MCF 10A (cell line): ENCODE data around the gene ANGPTL7. TPM values are rescaled to one million over a fixed set of nuclear protein-coding genes. Genes with fewer than 3 reads are reported as not detected.

Experiments
- BruUV-seq: library from RNA; stranded (reverse); fragments of 400-500 nt; replicated peaks from 2 replicates; lab custom pipeline; 2021; lab: Mats Ljungman, UMichigan
- CTCF ChIA-PET: fragments of 300-600 bp; sonication (Branson Sonifier 250); formaldehyde crosslinking; extraction: SDS; loops from one replicate; lab custom pipeline; 2021; ENCODE audit warnings: antibody characterized with exemption, inconsistent platforms; lab: Yijun Ruan, JAX
- POLR2A ChIA-PET: fragments of 300-600, 350-650 bp; sonication (Branson Sonifier 250); formaldehyde crosslinking; extraction: SDS; loops from one replicate; lab custom pipeline; 2020; ENCODE audit warnings: antibody characterized with exemption, inconsistent platforms; lab: Yijun Ruan, JAX
- DNase-seq: peaks from one replicate; pipeline ENCODE4 v3.0.0-alpha.2; 2018; ENCODE audit not compliant: unreplicated experiment
- H3K27ac Mint-ChIP-seq: one replicate; pipeline ENCODE4 v1.8.0; 2022; ENCODE audit warnings: mild to moderate bottlenecking, low read depth, mixed read lengths; ENCODE audit not compliant: unreplicated experiment
- H3K27me3 Mint-ChIP-seq: one replicate; pipeline ENCODE4 v1.8.0; 2022; ENCODE audit warnings: mixed read lengths; ENCODE audit not compliant: insufficient read depth, unreplicated experiment
- H3K36me3 Mint-ChIP-seq: one replicate; pipeline ENCODE4 v1.8.0; 2022; ENCODE audit warnings: mild to moderate bottlenecking, moderate library complexity, mixed read lengths; ENCODE audit not compliant: insufficient read depth, unreplicated experiment
- H3K4me1 Mint-ChIP-seq: one replicate; pipeline ENCODE4 v1.8.0; 2022; ENCODE audit warnings: mixed read lengths; ENCODE audit not compliant: insufficient read depth, unreplicated experiment
- H3K4me3 Mint-ChIP-seq: one replicate; pipeline ENCODE4 v1.8.0; 2022; ENCODE audit warnings: mild to moderate bottlenecking, moderate library complexity, mixed read lengths; ENCODE audit not compliant: unreplicated experiment
- H3K9me3 Mint-ChIP-seq: one replicate; pipeline ENCODE4 v1.8.0; 2022; ENCODE audit warnings: mixed read lengths; ENCODE audit not compliant: unreplicated experiment
- intact Hi-C: fragments of 100-400 bp; cut with micrococcal nuclease; formaldehyde crosslinking; loops from 2 replicates; pipeline ENCODE4 v1.14.1; 2022
- total RNA-seq: library from RNA; stranded (reverse); gene quantifications from 2 replicates; pipeline ENCODE4 v1.2.3, GENCODE V29; 2022
- TF ChIP-seq, protein P1 (sequence below): fragments of 200-600 bp; IDR thresholded peaks from one replicate; pipeline ENCODE4 v1.8.0; 2022; ENCODE audit warnings: antibody characterized with exemption, mild to moderate bottlenecking; ENCODE audit not compliant: unreplicated experiment

Gene ANGPTL7
- total RNA-seq, 1 experiment from 2014 or later: not detected

DNA sequence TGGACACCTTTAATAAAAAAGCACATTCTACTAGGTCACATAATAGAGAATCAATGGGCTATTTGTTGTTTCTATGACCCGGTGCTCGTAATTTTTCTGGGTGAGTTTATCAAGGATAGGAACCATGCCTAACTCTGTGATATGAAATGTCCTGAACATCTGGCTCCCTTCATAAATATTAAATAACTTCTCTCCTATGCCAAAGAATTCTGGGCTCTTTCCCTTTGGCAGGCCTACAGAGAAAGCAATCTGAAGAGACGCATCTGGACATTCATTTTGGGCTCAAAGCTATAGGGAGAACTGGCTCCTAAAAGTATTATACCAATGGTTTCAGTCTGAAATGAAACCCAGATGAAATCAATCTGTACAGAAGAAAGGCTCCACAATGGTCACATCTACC, 38.8 kb upstream of the ANGPTL7 start:
- POLR2A ChIA-PET: interaction anchor here (1.4 kb wide), 1 partner anchor 8 kb away, joined by 3 read pairs; no protein-coding TSS in a partner anchor

DNA sequence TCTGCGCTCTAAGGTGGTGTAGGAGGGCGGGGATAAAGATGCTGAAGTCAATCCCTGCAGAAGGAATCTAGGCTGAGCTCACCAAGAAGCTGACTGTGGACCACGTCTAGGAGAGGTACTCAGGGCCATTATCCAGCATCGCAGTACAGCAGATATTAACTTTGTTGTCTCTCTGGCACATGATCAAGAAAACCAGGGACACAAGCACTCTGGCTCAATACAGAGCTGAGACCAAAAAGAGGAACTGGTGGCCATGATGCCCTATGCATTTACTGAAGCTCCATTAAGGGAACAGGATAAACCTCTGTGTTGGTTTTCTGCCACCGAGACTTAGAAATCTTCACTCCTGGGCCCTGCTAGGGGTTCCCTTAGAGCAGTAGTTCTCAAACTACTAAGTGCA, 38.0 kb upstream of the ANGPTL7 start:
- TF ChIP-seq, protein P1, sequence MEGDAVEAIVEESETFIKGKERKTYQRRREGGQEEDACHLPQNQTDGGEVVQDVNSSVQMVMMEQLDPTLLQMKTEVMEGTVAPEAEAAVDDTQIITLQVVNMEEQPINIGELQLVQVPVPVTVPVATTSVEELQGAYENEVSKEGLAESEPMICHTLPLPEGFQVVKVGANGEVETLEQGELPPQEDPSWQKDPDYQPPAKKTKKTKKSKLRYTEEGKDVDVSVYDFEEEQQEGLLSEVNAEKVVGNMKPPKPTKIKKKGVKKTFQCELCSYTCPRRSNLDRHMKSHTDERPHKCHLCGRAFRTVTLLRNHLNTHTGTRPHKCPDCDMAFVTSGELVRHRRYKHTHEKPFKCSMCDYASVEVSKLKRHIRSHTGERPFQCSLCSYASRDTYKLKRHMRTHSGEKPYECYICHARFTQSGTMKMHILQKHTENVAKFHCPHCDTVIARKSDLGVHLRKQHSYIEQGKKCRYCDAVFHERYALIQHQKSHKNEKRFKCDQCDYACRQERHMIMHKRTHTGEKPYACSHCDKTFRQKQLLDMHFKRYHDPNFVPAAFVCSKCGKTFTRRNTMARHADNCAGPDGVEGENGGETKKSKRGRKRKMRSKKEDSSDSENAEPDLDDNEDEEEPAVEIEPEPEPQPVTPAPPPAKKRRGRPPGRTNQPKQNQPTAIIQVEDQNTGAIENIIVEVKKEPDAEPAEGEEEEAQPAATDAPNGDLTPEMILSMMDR: no peak
- no peak overlapping the region for H3K4me3 Mint-ChIP-seq
- H3K4me1 Mint-ChIP-seq: no peaks in the 10 kb centered on the region
- no peak overlapping the region for H3K27ac Mint-ChIP-seq
- H3K9me3 Mint-ChIP-seq: no peaks in the 10 kb centered on the region
- ChIA-PET POLR2A (interaction anchor here (0.9 to 1.4 kb wide), 2 partner anchors 7 to 139 kb away, joined by 3 read pairs; partner anchors contain the start of gene TARDBP), CTCF (interaction anchor here (0.6 to 0.8 kb wide), 2 partner anchors 9 to 492 kb away, joined by 3 read pairs; no protein-coding TSS in a partner anchor)
- peaks cover 55% of the 10 kb centered on the region for H3K36me3 Mint-ChIP-seq
- BruUV-seq: no TSS peak
- intact Hi-C loops: no loop called here
- H3K27me3 Mint-ChIP-seq: no peaks in the 10 kb centered on the region
- no peak for DNase-seq

More for the DNA sequence above, 38.8 kb upstream of the ANGPTL7 start:
- BruUV-seq: no TSS peak
- H3K4me3 Mint-ChIP-seq: no peak overlapping the region
- H3K9me3 Mint-ChIP-seq: no peaks in the 10 kb centered on the region
- no peak overlapping the region for H3K27ac Mint-ChIP-seq
- TF ChIP-seq, protein P1: no peak
- H3K36me3 Mint-ChIP-seq: peaks cover 55% of the 10 kb centered on the region
- H3K27me3 Mint-ChIP-seq: no peaks in the 10 kb centered on the region
- CTCF ChIA-PET: no interaction called here
- DNase-seq: no peak
- H3K4me1 Mint-ChIP-seq: no peaks in the 10 kb centered on the region
- intact Hi-C loops: no loop called here

DNA sequence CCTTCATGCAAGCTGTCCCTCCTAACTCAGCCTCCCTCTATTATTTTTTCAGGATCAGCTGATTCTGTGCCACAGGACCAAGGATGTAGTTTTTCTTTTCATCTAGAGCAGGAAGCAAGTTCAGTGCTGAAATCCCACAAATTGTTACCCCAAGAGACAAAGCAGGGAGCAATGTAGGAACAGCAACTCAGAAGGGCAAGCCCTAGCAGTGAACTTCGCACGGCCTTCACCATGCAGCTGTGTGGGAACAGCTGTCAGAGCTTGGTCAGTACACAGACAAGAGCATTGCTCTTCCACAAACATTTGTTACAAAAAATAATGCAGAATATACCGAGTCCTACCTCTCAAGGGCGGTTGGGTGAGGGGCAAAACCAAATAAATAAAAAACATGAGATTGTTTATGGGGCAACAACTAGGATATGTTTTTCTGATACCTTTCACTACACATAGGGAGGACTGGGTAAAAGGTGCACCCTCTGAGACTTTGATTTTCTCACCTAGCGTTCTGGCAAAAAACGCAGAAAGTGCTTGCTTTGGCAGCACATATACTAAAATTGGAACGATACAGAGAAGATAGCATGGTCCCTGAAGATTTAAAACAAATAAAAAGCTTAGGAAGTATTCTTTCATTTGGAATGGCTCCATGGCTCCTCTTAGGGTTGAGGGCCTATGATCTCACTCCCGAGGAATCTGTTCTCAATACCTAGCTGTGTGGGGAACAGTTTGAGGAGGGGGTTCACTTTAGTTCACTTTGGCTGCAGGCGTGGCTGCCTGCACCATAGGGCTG, 37.1 kb upstream of the ANGPTL7 start:
- CTCF ChIA-PET: interaction anchor here (0.6 to 0.8 kb wide), 3 partner anchors 10 to 478 kb away, joined by 3 read pairs; no protein-coding TSS in a partner anchor
- intact Hi-C loops: no loop called here
- Mint-ChIP-seq H3K4me3 (no peak overlapping the region), H3K27ac (no peak overlapping the region), H3K36me3 (peaks cover 55% of the 10 kb centered on the region), H3K9me3 (no peaks in the 10 kb centered on the region), H3K4me1 (no peaks in the 10 kb centered on the region), H3K27me3 (no peaks in the 10 kb centered on the region)
- BruUV-seq: no TSS peak
- TF ChIP-seq, protein P1: no peak
- DNase-seq: no peak
- POLR2A ChIA-PET: interaction anchor here (0.5 to 0.9 kb wide), 2 partner anchors 121 to 140 kb away, joined by 3 read pairs; partner anchors contain the start of gene TARDBP

DNA sequence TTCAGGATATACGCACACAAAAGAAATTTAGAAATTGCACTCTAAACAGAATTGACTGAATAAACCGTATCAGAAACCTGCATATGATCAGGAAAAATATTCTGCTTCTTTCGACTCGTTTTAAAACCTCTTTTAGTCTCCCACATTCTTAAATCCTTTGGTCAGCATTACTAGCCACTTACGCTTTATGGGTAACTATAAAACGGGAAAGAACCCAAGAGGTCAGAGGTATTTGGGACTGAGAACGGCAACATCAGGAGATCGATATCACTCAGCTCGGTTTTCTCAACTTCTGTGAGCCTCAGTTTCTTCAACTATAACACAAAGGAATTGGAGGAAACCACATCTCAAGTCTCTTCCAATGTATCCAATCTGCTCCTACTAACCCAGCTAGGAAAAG, 36.4 kb upstream of the ANGPTL7 start:
- Mint-ChIP-seq H3K36me3 (peaks cover 56% of the 10 kb centered on the region), H3K27me3 (no peaks in the 10 kb centered on the region), H3K4me3 (no peak overlapping the region), H3K9me3 (no peaks in the 10 kb centered on the region), H3K4me1 (peaks cover 7% of the 10 kb centered on the region), H3K27ac (peak overlapping the region; percentile 17)
- CTCF ChIA-PET: interaction anchor here (0.7 kb wide), 1 partner anchor 10 kb away, joined by 3 read pairs; no protein-coding TSS in a partner anchor
- DNase-seq: no peak
- TF ChIP-seq, protein P1: no peak
- intact Hi-C loops: no loop called here
- BruUV-seq: no TSS peak
- POLR2A ChIA-PET: interaction anchor here (0.5 to 0.8 kb wide), 3 partner anchors 19 to 122 kb away, joined by 3 to 4 read pairs (median 3); no protein-coding TSS in a partner anchor
